SKM-1 treated with dmso at 0.1 percent for 144 hours (cell line): ENCODE measurements around the gene QSOX1.

ENCODE experiments used
- DNase-seq: peaks from one replicate; lab custom pipeline; 2025; ENCODE audit not compliant: unreplicated experiment; lab: John Stamatoyannopoulos, UW

The QSOX1 gene

GRCh38 chr1:180232521-180233043 is 77.9 kb downstream of the QSOX1 start:
- DNase-seq = no peak

DNA sequence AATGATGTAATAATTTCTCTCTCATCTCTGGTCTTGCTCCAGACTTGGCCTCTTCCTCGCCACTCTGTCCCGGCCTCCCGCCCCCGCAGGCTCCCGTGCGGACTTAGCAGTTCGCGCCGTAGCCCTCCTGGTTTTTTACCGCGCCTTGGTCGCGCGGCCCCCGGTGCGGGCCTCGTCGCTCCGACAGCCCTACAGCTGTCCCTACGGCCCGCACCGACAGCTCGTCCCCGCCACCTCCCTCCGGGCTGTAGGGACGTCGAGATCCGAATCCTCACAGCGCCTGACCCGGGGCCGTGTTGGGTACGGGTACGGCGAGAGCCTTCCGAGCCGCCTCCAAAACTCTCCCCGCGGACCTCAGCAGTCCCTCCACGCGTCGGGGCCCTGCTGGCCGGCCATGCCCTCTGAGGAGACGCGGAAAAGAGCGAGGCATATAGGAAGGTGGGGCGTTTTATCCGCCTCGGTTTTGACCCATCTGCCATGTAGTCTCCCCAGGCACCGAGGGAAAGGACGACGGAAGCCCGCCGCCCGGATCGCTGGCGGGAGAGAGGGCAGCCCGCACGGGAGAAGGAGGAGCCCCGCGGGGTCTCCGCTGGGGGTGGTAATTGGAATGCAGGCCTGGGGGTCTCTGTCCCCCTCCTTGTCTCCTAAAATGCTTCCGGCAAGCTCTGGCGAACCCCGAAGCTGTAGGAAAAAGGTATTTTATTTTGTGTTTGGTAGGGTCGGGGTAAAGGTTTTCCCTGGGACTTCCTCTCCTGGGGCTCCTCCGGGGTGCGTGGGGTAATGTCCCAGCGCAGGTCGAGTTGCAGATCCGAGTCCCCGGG is 78.7 kb downstream of the QSOX1 start:
- DNase-seq = no peak

DNA sequence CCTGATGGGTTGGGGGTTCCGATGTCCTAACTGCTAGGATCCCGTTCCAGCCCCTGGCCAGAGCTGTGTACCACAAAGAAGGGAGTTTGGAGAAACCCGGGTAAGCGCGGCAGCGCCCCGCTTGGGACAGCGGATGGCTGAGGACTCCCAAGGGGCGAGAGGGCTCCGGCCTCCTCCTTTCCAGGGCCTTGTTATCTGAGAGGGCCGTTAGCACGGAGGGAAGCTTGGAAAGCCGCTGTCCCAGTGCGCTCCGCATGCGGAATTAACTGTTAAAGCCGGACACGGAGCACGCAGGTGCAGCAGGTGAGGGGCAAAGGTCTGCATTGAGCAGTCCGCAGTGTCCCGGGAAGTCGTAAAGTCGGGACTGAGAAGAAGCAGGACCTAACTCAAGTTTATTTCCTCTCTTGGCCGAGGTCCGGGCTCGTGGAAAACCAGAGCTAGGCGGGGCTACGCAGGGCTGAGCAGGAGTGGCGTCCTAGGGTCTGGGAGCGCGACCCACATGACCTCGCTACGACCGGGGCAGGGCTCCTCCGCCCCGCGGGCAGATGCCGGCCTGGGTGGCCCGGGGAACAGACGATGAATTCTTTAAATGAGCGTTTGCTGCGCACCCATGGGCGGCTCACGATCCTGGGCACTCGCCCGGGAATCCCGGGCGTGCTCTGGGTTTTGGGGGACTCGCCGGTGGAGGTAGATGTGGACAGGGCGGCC is 79.9 kb downstream of the QSOX1 start:
- no peak for DNase-seq

DNA sequence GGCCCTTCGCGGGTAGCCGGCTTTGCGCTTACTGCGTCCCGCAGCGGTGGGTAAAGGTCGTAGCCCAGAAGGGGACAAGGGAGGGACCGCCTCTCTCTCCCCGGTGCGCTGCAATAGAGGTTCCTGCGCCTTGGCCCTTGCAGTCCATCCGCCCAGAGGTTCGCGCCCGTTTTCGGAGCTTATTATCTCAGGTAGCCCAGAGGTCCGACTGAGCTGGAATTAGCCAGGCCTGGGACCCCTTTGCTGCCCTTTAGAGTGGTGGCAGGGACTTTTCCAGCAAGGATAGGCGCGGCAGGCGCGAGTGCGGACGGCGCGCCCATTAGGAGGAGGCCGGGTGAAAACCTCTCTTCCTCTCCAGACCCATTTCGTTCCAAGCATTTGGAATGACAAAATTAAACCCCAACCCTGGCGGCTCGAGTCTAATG is 80.4 kb downstream of the QSOX1 start:
- no peak for DNase-seq

DNA sequence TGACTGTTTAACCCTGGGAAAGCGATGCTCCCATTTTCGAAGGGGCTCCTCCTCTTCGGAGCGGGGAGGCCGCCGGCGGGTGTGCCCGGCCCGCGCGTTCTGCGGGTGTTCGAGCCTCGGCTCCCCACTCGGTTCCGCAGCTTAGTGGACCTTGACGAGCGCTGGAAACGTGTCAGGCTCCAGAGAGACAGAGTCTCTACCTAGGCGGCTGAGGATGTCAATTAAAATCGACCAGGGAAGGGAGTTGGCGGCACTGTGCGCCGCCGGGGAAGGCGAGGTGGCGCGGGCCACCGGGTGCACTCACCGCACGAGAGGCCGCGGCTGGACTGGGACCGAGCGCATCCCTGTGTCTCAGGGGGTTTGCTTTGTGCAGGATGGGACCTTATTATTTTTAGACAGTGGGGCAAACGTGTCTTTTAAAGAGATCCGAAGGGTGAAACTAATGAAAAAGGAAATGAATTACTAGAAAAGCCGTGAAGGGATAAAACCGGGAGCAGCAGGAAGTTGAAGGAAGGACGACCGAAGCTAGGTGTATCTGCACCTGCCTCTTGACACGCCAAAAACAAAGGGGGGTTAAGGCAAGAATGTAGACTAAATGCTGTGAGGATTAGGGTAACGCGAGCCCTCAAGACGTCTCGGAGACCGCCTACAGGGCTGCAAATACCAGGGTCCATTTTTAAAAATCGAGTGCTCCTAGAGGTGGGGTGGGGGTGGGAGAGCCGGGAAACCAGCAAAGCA is 81.0 kb downstream of the QSOX1 start:
- no peak for DNase-seq

- DNase-seq = no peak
Observed at GRCh38 chr1:180236698-180237509, 82.2 kb downstream of the QSOX1 start.

DNA sequence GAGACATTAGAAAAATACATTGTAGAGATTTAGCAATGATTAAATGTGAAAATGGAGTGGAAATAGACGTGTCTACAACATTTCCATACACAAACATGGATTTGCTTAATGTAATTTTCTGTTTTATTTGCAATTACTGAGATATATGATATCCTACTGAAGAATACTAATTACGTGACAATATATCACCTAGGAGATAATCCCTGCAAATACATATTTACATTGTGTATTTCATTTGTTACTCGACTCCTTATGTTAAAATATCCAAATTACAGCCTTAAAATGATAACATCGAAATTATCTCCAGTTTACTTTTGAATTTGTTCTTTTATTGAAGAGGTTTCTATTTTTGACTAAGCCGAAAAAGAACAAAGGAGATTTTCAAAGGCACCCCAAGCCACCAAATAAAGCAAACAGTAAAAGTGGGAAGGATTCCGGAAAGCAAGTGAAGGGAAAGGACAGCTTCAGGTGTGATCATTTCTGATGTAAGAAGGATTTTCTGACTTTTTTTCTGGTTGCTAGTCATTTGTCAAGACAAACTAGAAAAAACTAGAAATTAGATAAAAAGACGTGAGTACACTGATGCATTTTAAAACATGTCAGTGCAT is 83.3 kb downstream of the QSOX1 start:
- no peak for DNase-seq

- DNase-seq = no peak
Observed at GRCh38 chr1:180238675-180239074, 84.0 kb downstream of the QSOX1 start.

GRCh38 chr1:180239145-180240096 is 84.8 kb downstream of the QSOX1 start:
- no peak for DNase-seq

- no peak for DNase-seq
Observed at GRCh38 chr1:180241716-180242544, 87.3 kb downstream of the QSOX1 start.

DNA sequence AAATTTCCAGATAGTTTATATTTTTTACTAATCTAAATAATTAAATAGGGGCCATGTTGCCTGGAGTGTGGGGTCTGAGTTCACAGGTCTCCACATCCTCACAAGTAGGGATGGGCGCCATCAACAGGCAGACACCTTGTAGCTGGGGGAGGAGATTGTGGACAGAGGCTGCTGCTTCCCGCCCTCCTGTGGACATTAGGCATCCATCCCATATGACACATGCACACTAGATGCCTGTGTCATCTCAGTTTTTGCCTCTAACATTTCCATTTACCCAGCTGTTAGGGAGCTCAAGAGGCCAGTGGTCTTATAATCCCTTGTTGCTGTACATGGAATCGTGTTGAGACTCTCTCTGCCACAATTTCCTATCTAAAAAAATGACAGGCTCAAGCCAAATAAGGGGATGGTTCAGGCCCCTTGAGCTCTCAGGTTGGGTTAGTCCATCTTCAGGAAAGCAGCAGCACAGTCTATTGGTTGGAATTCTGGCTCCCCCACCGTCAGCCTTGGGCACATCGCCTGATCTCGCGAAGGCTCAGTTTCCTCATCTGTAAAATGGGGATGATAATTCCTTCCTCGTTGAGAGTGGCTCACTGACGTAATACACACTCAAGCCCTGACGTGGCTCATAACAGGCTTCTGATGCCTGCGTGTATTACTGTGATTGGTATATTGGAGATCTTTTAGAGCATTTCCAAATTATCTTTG is 89.0 kb downstream of the QSOX1 start:
- DNase-seq = no peak

DNA sequence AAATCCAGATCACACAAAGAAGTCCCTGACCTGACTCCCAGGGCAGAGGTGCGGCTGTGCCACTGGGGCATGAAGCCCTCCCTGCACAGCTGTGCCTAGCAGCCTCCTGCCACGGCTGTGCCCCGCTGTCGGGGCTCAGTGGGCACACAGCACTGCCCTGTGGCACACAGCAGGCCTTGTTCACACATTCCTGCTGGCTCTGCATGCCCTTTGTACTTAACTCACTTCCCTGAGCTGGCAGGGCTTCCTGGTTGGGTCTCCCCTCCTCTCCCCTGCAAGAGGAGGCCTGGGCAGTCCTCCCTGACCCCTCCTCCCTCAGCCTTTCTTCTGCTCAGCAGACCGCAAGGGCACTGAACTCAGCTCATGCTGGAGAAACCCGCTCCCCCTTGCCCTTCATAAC is 90.2 kb downstream of the QSOX1 start:
- no peak for DNase-seq

DNA sequence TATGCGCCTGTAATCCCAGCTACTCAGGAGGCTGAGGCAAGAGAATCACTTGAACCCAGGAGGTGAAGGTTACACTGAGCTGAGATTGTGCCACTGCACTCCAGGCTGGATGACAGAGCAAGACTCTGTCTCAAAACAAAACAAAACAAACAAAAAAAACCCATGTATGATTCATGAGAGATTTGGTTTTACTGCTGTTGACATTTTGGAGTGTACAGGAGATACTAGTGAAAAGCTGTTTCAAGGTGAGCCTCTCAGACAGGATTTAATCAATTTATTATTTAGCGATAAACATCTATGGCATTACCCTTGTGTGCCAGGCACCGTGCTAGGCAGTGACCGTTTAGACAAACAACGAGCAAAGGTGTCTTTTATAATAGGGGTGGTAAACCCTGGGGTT is 91.9 kb downstream of the QSOX1 start:
- no peak for DNase-seq

DNA sequence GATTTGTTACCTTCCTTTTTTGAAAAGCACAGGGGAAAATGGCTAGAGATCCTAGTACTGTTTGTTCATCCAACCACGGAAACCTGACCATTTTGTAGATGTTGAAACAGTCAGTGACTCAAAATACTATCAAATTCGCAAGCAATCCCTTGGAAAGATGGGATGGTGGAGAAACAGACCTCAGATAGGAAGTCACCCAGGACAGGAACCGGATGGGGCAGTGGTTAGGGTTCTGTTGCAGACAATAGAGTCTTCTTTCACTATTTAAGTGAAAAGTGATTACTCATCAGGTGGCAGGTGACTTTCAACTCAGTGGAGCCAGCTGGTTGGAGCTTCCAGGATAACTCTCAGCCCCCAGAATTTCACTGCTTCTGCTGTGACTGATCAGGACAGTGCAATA is 92.4 kb downstream of the QSOX1 start:
- no peak for DNase-seq

DNA sequence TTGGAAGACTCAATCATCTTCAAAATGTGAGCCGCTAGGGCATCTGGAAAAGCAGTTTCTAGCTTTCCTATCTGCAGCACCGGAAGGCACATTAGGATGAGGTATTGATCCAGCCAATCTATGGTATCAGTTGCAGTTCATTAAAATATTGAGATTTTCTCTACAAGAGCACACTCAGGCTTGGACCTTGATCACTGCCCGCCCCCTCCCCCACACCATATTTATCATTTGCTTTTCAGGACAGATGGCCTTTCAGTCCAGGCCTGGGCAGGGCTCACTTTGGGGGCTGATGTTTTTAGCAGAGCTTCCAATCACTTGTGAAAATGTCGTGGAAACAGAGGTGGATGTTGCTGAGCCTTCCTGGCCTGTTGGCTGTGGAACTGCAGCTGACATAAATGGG is 92.9 kb downstream of the QSOX1 start:
- no peak for DNase-seq

GRCh38 chr1:180248176-180248575 is 93.5 kb downstream of the QSOX1 start:
- DNase-seq = no peak

GRCh38 chr1:180248731-180249681 is 94.3 kb downstream of the QSOX1 start:
- DNase-seq = no peak
